Osteoblast (primary cell): Measurements from ENCODE around the gene FBXL15. TPM values are rescaled to one million over a fixed set of nuclear protein-coding genes. Genes with fewer than 3 reads are reported as not detected.

Experiments used
- DNase-seq: peaks from one replicate; pipeline ENCODE4 v3.0.0; 2011; ENCODE audit warnings: low spot score, mixed read lengths; ENCODE audit not compliant: insufficient read length; ENCODE audit errors: missing footprints
- H2AFZ ChIP-seq: 2 replicates; pipeline ENCODE4 v1.6.0; 2011; ENCODE audit warnings: mild to moderate bottlenecking, low read length
- H3K27ac ChIP-seq: 2 replicates; pipeline ENCODE4 v1.5.1; 2011; ENCODE audit warnings: mild to moderate bottlenecking, low read depth, low read length, moderate library complexity
- H3K27me3 ChIP-seq: 2 replicates; pipeline ENCODE4 v1.6.0; 2012; ENCODE audit warnings: mild to moderate bottlenecking, control low read depth, inconsistent platforms, low read length, moderate library complexity; ENCODE audit not compliant: insufficient read depth
- H3K36me3 ChIP-seq: 2 replicates; pipeline ENCODE4 v1.5.1; 2011; ENCODE audit warnings: mild to moderate bottlenecking, low read length, control low read depth, moderate library complexity; ENCODE audit not compliant: insufficient read depth
- H3K4me1 ChIP-seq: 2 replicates; pipeline ENCODE4 v1.5.1; 2011; ENCODE audit warnings: mild to moderate bottlenecking, low read length, control low read depth, moderate library complexity; ENCODE audit not compliant: insufficient read depth
- H3K4me2 ChIP-seq: 2 replicates; pipeline ENCODE4 v1.6.0; 2011; ENCODE audit warnings: mild to moderate bottlenecking, low read length; ENCODE audit not compliant: insufficient read depth
- H3K4me3 ChIP-seq: fragments of 200-600 bp; sonication (generic); 3 replicates; pipeline ENCODE4 v1.5.1; 2012; ENCODE audit warnings: mild to moderate bottlenecking, low read length, inconsistent platforms; ENCODE audit not compliant: insufficient read depth
- H3K79me2 ChIP-seq: 2 replicates; pipeline ENCODE4 v1.6.0; 2012; ENCODE audit warnings: mild to moderate bottlenecking, low read length, control low read depth, inconsistent platforms; ENCODE audit not compliant: insufficient read depth
- H3K9me3 ChIP-seq: 2 replicates; pipeline ENCODE4 v1.5.1; 2011; ENCODE audit warnings: low read depth, low read length, control low read depth
- H4K20me1 ChIP-seq: 2 replicates; pipeline ENCODE4 v1.6.0; 2012; ENCODE audit warnings: mild to moderate bottlenecking, low read length, control low read depth; ENCODE audit not compliant: insufficient read depth
- total RNA-seq: library from RNA; depleted of rRNA; stranded (reverse); fragments of >200 nt; gene quantifications from 2 replicates; pipeline ENCODE4 v1.2.3, GENCODE V29; 2012
- TF ChIP-seq, protein P1 (sequence below): IDR thresholded peaks from 2 replicates; pipeline ENCODE4 v1.5.1; 2011; ENCODE audit warnings: mild to moderate bottlenecking, low read depth, low read length, moderate library complexity; ENCODE audit errors: extremely low read depth

Gene FBXL15
- total RNA-seq, 1 donor = 9.4 TPM

GRCh38 chr10:102400076-102400475 lies 20.6 kb upstream of the FBXL15 start:
- Histone ChIP-seq H3K27me3 (no peaks in the 10 kb centered on the region), H3K36me3 (peaks cover 37% of the 10 kb centered on the region), H3K4me2 (peak overlapping the region; percentile 73), H4K20me1 (peaks cover 3% of the 10 kb centered on the region), H2AFZ (peak overlapping the region; percentile 69), H3K79me2 (peaks cover 13% of the 10 kb centered on the region), H3K9me3 (no peaks in the 10 kb centered on the region), H3K4me3 (peak overlapping the region; percentile 76), H3K27ac (peak overlapping the region; percentile 34), H3K4me1 (peaks cover 14% of the 10 kb centered on the region)
- DNase-seq = peak; percentile 13
- TF ChIP-seq, protein P1, sequence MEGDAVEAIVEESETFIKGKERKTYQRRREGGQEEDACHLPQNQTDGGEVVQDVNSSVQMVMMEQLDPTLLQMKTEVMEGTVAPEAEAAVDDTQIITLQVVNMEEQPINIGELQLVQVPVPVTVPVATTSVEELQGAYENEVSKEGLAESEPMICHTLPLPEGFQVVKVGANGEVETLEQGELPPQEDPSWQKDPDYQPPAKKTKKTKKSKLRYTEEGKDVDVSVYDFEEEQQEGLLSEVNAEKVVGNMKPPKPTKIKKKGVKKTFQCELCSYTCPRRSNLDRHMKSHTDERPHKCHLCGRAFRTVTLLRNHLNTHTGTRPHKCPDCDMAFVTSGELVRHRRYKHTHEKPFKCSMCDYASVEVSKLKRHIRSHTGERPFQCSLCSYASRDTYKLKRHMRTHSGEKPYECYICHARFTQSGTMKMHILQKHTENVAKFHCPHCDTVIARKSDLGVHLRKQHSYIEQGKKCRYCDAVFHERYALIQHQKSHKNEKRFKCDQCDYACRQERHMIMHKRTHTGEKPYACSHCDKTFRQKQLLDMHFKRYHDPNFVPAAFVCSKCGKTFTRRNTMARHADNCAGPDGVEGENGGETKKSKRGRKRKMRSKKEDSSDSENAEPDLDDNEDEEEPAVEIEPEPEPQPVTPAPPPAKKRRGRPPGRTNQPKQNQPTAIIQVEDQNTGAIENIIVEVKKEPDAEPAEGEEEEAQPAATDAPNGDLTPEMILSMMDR = no peak

DNA sequence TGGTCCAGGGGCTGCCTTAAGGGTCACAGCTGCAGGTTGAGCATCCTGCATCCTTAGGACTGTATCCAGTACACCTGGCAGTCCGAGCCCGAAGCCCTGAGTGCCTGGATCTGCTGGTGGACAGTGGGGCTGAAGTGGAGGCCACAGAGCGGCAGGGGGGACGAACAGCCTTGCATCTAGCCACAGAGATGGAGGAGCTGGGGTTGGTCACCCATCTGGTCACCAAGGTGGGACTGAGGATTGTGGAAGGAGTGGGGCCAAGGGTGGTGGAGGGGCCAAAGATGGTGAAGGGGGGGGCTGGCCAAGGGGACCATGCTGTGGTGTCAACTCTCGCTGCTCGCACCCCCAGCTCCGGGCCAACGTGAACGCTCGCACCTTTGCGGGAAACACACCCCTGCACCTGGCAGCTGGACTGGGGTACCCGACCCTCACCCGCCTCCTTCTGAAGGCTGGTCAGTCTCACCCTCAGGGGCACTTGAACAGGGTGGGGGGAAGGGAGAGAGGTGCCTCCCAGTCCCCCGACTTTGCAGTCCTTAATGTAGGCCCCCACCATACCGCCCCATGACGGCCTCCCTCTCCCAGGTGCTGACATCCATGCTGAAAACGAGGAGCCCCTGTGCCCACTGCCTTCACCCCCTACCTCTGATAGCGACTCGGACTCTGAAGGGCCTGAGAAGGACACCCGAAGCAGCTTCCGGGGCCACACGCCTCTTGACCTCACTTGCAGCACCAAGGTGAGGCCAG lies 19.9 kb upstream of the FBXL15 start:
- peak; percentile 58 for DNase-seq
- Histone ChIP-seq H3K27ac (no peak overlapping the region), H3K79me2 (peaks cover 12% of the 10 kb centered on the region), H3K9me3 (no peaks in the 10 kb centered on the region), H3K4me3 (no peak overlapping the region), H3K27me3 (no peaks in the 10 kb centered on the region), H3K4me2 (no peak overlapping the region), H3K36me3 (peaks cover 37% of the 10 kb centered on the region), H2AFZ (no peak overlapping the region), H3K4me1 (peaks cover 13% of the 10 kb centered on the region), H4K20me1 (peaks cover 3% of the 10 kb centered on the region)
- TF ChIP-seq, protein P1 = no peak

GRCh38 chr10:102401342-102401654 lies 19.3 kb upstream of the FBXL15 start:
- Histone ChIP-seq H3K4me3 (no peak overlapping the region), H3K4me2 (no peak overlapping the region), H3K4me1 (peaks cover 8% of the 10 kb centered on the region), H4K20me1 (peaks cover 3% of the 10 kb centered on the region), H3K27me3 (no peaks in the 10 kb centered on the region), H3K27ac (no peak overlapping the region), H3K79me2 (peaks cover 7% of the 10 kb centered on the region), H3K9me3 (no peaks in the 10 kb centered on the region), H2AFZ (no peak overlapping the region), H3K36me3 (peaks cover 37% of the 10 kb centered on the region)
- TF ChIP-seq, protein P1 = no peak
- DNase-seq = peak; percentile 48

DNA sequence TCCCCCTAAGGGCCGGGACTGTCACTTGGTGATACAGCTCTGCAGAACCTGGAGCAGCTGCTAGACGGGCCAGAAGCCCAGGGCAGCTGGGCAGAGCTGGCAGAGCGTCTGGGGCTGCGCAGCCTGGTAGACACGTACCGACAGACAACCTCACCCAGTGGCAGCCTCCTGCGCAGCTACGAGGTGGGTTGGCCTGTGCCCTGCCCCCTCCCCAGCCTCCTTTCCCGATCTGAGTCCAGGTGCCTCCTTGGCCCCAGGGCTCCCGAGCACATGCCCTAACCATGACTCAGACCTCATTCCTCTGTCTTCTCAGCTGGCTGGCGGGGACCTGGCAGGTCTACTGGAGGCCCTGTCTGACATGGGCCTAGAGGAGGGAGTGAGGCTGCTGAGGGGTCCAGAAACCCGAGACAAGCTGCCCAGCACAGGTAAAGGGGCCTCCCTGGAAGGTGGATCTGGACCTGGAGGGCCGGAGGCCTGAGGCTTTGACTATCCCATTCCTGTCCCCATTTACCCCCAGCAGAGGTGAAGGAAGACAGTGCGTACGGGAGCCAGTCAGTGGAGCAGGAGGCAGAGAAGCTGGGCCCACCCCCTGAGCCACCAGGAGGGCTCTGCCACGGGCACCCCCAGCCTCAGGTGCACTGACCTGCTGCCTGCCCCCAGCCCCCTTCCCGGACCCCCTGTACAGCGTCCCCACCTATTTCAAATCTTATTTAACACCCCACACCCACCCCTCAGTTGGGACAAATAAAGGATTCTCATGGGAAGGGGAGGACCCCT lies 18.7 kb upstream of the FBXL15 start:
- H2AFZ ChIP-seq = no peak overlapping the region
- H3K4me1 ChIP-seq = peaks cover 5% of the 10 kb centered on the region
- peak; percentile 86 for DNase-seq
- no peak overlapping the region for H3K4me3 ChIP-seq
- H3K36me3 ChIP-seq = peaks cover 37% of the 10 kb centered on the region
- TF ChIP-seq, protein P1 = no peak
- H3K27me3 ChIP-seq = no peaks in the 10 kb centered on the region
- no peak overlapping the region for H3K4me2 ChIP-seq
- peaks cover under 1% of the 10 kb centered on the region for H3K79me2 ChIP-seq
- no peaks in the 10 kb centered on the region for H3K9me3 ChIP-seq
- peaks cover 3% of the 10 kb centered on the region for H4K20me1 ChIP-seq
- H3K27ac ChIP-seq = no peak overlapping the region
